C4-2B (cell line): ENCODE data around the gene PFN1.

Source experiments
- CTCF ChIP-seq: fragments of 450-650 bp; conservative IDR thresholded peaks from 2 replicates; pipeline ENCODE4 v1.5.1; 2017; ENCODE audit warnings: mild to moderate bottlenecking
- ZFX ChIP-seq: fragments of 450-650 bp; IDR thresholded peaks from 2 replicates; pipeline ENCODE4 v1.6.1; 2017

DNA sequence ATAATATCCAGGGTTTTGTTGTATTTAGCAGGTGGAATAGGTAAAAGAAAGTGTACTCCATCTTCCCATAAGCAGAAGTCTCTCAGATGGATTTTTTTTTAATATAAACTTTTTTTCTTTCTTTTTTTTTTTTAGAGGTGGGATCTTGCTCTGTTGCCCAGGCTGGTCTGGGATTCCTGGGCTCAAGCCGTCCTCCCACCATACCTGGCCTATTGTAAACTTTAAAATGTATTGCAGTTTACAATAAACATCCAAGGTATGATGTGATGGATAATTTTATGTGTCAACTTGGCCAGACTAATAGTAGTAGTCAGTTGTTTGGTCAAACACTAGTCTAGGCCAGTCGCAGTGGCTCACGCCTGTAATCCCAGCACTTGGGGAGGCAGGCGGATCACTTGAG is 27.0 kb downstream of the PFN1 start:
- no peak for TF ChIP-seq CTCF
- no peak for TF ChIP-seq ZFX
